ENCODE data around the gene NLRP6. TPM values are rescaled to one million over a fixed set of nuclear protein-coding genes. Genes with fewer than 3 reads are reported as not detected.
"Not testable (repeated sequence)": the region's sequence is repeated elsewhere in the genome, so short reads cannot be mapped to it uniquely, and the experiment has no call there.

NLRP6 gene
- total RNA-seq, 3 donors from 2014 or later: 0.33 to 3.2 (median 1.2) TPM

DNA sequence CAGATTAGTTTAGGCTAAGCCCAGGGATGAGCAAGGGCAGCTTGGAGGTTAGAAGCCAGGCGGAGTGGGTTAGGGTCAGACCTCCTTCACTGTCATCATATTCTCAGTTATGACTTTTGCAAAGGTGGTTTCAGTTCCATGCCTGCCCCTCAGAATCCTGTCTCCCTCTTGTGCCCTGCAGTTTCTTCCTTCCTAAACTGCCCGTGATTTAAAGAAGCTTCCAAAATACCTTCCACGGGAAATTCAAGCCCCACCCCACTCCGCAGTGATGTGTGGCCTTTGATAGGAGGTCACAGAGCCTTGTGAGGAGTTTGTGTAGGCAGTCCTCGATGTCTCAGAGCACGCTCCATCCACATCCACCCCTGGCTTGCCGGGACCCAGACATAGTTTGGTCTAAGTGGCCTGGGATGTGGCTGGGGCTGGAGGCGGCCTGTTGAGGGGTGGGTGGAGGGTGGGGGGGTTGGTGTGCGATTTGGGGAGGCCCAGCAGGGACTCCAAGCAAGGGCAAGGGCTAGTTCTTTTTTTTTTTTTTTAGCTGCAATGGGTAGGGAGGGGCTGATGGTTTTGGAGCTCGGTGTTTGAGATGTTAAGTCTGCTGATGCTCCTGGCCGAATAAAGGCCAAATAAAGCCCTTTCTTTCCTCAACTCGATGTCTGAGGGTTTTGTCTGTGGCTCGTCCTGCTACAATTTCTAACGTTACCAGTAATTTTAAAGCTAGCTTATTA, 34.0 kb downstream of the NLRP6 start:
- H3K4me3 Mint-ChIP-seq: peak overlapping the region; percentile 93
- no peaks in the 10 kb centered on the region for H3K27me3 Mint-ChIP-seq (ENCODE audit: low read depth)
- DNase-seq (no peak), ATAC-seq (peak in 1 of 2 donors; percentile 11)
- no peaks in the 10 kb centered on the region for H3K9me3 Mint-ChIP-seq
- H3K4me1 Mint-ChIP-seq (ENCODE audit: low read depth): peaks cover 50% of the 10 kb centered on the region
- H3K36me3 Mint-ChIP-seq (ENCODE audit: insufficient read depth): peaks cover 9% of the 10 kb centered on the region

DNA sequence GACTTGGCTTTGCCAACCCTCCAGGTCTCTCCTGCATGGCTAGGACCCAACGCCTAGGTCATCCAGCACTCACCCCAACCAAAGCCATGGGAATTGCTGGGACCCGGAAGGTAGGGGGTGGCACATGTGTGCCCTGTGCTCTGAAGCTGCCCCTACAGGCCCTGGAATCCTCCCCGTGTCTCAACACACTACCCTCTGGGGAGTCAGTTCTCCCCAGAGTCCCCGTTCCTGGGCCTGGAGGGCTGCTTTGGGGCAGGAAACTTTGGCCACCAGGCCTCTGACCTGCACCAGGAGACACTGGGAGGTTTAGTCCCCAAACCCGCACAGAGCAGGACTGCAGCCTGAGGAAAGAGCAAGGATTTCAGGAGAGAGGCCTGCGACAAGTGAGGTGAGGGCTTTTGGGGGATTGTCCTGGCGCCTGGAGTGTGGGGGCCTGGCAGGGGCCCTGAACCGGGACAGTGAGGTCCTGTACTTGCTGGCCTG, 35.1 kb downstream of the NLRP6 start:
- H3K4me3 Mint-ChIP-seq: peak overlapping the region; percentile 93
- DNase-seq: no peak
- ATAC-seq: no peak
- H3K9me3 Mint-ChIP-seq: no peaks in the 10 kb centered on the region
- H3K27me3 Mint-ChIP-seq (ENCODE audit: low read depth): no peaks in the 10 kb centered on the region
- peaks cover 49% of the 10 kb centered on the region for H3K4me1 Mint-ChIP-seq (ENCODE audit: low read depth)
- H3K36me3 Mint-ChIP-seq (ENCODE audit: insufficient read depth): peaks cover 9% of the 10 kb centered on the region

DNA sequence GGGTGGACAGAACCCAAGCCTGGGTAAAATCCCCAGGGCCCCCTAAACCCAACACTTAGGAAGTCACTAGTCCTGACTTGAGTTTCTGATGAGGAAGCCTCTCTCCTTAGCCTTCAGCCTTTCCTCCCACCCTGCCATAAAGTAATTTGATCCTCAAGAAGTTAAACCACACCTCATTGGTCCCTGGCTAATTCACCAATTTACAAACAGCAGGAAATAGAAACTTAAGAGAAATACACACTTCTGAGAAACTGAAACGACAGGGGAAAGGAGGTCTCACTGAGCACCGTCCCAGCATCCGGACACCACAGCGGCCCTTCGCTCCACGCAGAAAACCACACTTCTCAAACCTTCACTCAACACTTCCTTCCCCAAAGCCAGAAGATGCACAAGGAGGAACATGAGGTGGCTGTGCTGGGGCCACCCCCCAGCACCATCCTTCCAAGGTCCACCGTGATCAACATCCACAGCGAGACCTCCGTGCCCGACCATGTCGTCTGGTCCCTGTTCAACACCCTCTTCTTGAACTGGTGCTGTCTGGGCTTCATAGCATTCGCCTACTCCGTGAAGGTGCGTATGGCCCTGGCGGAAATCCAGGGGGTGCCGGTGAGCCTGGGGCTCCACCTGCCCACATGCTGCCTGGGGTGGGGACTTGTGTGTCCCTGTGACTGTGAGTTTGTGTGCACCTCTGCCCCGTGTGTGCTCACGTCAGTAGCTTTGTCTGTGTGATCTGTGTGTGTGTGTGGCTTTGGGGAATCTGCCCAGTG, 35.8 kb downstream of the NLRP6 start, which contains the start of gene IFITM1:
Gene IFITM1, plus strand, starts transcription at position 254 of the 767 bp plus-strand sequence. Its CDS starts 131 bp downstream, at position 385.
- Mint-ChIP-seq H3K4me3 (peak within 1 kb of the TSS; percentile 93), H3K27me3 (ENCODE audit: low read depth) (no peaks in the 10 kb centered on the region), H3K9me3 (no peaks in the 10 kb centered on the region), H3K36me3 (ENCODE audit: insufficient read depth) (peaks cover 9% of the 10 kb centered on the region), H3K4me1 (ENCODE audit: low read depth) (peaks cover 48% of the 10 kb centered on the region)
- ATAC-seq: peak; percentile 20 to 24
- no peak for DNase-seq

DNA sequence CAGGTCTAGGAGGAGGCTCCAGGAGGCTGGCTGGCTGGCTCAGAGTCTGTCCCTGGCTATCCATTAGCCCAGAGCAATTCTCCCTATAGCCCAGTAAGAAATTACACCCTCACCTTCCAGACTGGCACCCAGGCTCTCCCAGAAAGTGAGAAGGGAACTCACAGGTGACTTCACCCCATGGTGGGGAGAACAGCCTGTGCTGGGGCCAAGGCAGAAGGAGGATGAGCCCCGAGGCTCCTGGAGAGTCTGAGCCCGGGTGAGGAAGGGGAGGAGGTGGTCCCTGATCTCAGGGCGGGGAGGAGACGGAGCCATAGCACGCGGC, 36.3 kb downstream of the NLRP6 start:
- H3K36me3 Mint-ChIP-seq (ENCODE audit: insufficient read depth); DNase-seq; ATAC-seq; H3K27me3 Mint-ChIP-seq (ENCODE audit: low read depth); H3K9me3 Mint-ChIP-seq: not testable (repeated sequence)
- Mint-ChIP-seq H3K4me3 (peak overlapping the region; percentile 93), H3K4me1 (ENCODE audit: low read depth) (peaks cover 44% of the 10 kb centered on the region)

DNA sequence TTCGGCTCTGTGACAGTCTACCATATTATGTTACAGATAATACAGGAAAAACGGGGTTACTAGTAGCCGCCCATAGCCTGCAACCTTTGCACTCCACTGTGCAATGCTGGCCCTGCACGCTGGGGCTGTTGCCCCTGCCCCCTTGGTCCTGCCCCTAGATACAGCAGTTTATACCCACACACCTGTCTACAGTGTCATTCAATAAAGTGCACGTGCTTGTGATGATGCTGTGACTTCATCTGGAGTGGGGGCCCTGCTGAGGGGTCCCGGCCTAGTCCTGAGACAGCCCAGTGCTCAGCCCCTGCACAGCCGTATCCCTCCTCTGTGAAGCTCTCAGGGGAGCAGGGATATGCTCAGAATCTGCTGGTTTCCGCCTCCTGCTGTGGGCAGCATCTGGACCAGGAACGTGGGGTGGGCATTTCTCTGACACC, 36.9 kb downstream of the NLRP6 start:
- peak overlapping the region; percentile 93 for H3K4me3 Mint-ChIP-seq
- no peak for ATAC-seq
- H3K27me3 Mint-ChIP-seq (ENCODE audit: low read depth): no peaks in the 10 kb centered on the region
- DNase-seq: no peak
- peaks cover 6% of the 10 kb centered on the region for H3K36me3 Mint-ChIP-seq (ENCODE audit: insufficient read depth)
- H3K4me1 Mint-ChIP-seq (ENCODE audit: low read depth): peaks cover 46% of the 10 kb centered on the region
- H3K9me3 Mint-ChIP-seq: no peaks in the 10 kb centered on the region

DNA sequence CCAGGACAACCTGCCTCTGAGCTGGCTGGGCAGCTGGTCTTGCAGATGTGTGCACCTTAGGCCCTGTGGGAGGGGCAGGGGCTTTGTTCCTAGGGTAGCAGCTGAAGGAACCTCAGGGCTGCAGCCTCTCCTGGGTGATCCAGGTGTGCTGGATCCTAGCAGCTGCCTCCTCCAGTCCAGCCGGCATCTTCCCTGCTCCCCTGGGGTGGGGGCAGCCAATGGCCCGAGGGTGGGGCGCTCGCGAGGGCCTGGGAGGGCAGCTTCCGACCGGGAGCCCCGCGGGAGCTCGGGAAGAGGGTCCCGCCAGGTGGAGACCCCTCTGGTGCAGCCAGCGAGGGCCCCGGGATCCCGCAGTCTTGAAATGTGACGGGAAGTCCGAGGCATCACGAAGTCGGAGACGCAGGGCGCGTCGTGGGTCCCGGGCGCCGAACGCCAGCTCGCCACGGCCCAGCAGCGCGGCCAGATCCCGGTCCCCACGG, 37.3 kb downstream of the NLRP6 start:
- H3K9me3 Mint-ChIP-seq: no peaks in the 10 kb centered on the region

DNA sequence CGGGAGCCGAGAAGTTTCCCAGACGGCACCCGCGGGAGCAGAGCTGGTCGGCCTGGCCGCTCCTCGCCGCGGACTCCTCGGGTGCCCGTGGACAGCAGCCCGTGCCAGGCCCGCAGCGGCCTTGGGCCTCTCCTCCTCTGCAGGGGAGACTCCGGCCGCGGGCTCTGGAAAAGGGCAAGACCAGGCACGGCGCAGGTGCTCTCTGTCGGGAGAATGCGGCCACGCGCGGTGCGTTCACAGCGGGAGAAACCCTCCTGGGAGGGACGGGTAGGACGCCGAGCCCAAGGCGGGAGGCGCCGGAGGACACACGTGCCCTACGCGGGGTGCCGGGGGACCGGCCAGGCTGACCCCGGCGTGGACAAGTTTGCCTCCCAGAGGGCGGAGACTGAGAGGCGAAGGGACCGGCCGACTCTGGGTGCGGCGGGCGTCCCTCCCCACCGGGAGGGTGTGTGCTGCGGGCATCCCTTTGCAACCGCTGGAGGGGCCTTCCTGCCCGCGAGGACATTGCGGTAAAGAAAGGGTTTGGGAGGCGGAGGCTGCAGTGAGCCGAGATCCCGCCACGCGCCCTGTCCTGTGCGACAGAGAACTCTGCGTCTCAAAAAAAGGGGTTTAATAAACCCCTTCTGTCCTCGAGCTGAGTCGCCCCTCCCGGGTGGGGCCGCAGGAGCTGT, 38.0 kb downstream of the NLRP6 start:
- no peaks in the 10 kb centered on the region for H3K27me3 Mint-ChIP-seq (ENCODE audit: low read depth)
- ATAC-seq: no peak
- peaks cover 53% of the 10 kb centered on the region for H3K4me1 Mint-ChIP-seq (ENCODE audit: low read depth)
- DNase-seq: peak; percentile 14
- no peaks in the 10 kb centered on the region for H3K9me3 Mint-ChIP-seq
- peaks cover 6% of the 10 kb centered on the region for H3K36me3 Mint-ChIP-seq (ENCODE audit: insufficient read depth)
- H3K4me3 Mint-ChIP-seq: peak overlapping the region; percentile 86

More for the DNA sequence above, 37.3 kb downstream of the NLRP6 start:
- ATAC-seq: no peak
- H3K27me3 Mint-ChIP-seq (ENCODE audit: low read depth): no peaks in the 10 kb centered on the region
- H3K4me3 Mint-ChIP-seq: peak overlapping the region; percentile 93
- DNase-seq: no peak
- H3K36me3 Mint-ChIP-seq (ENCODE audit: insufficient read depth): peaks cover 6% of the 10 kb centered on the region
- H3K4me1 Mint-ChIP-seq (ENCODE audit: low read depth): peaks cover 50% of the 10 kb centered on the region

DNA sequence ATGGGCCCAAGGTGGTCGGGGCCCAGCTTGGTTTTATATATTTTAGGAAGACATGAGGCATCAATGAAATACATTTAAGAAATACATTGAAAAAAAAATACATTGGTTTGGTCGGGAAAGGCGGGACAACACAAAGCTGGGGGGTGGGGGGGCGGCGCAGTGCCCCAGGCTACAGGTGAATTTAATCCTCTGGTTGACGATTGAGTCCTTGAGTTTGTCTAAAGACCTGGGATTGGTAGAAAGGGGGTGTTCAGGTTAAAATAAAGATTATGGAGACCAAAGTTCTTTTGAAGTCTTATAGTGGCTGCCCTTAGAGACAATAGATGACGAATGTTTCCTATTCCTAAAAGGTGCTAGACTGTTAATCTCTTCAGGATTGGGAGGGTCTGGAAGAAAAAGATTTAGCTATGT, 38.7 kb downstream of the NLRP6 start:
- H3K4me3 Mint-ChIP-seq: peak overlapping the region; percentile 86
- H3K4me1 Mint-ChIP-seq (ENCODE audit: low read depth): peaks cover 49% of the 10 kb centered on the region
- no peaks in the 10 kb centered on the region for H3K9me3 Mint-ChIP-seq
- peaks cover 6% of the 10 kb centered on the region for H3K36me3 Mint-ChIP-seq (ENCODE audit: insufficient read depth)
- H3K27me3 Mint-ChIP-seq (ENCODE audit: low read depth): no peaks in the 10 kb centered on the region
- no peak for ATAC-seq
- DNase-seq: no peak

DNA sequence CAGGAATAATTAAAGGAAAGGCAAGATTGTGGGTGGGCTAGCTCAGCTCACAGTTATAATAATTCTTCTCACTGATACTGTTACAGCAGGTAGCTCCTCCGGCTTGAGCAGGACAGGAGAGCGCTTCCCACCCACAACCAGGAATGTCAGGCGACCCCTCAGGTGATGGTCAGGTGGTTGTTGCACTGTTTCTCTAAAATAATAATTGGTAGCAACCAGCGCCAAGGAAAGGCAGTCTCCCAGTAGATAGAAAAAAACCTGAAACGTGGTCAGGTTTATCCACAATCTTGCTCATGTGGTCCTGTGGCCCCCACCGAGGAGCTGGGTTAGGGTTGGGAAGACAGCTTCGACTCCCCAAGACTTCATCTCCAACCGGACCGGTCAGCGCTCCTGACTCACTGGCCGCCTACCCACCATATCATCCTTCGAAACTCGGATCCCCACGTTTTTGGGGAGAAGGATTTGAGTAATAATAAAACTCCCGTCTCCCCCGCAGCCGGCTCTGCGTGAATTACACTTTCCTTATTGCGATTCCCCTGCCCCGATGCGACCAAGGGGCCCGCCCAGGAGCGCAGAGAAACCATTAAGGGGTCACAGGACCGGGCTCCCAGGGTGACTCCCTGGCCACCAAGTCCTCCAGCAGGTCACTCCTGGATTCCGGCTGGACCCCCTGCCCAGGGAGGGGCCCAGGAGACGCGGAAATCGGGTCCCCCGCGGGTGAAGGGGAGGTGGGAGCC, 39.6 kb downstream of the NLRP6 start:
- H3K4me1 Mint-ChIP-seq (ENCODE audit: low read depth): peaks cover 41% of the 10 kb centered on the region
- not testable (repeated sequence) for H3K36me3 Mint-ChIP-seq (ENCODE audit: insufficient read depth); H3K27me3 Mint-ChIP-seq (ENCODE audit: low read depth); DNase-seq; H3K9me3 Mint-ChIP-seq
- peak in 1 of 2 donors; percentile 24 for ATAC-seq
- H3K4me3 Mint-ChIP-seq: peak overlapping the region; percentile 86

DNA sequence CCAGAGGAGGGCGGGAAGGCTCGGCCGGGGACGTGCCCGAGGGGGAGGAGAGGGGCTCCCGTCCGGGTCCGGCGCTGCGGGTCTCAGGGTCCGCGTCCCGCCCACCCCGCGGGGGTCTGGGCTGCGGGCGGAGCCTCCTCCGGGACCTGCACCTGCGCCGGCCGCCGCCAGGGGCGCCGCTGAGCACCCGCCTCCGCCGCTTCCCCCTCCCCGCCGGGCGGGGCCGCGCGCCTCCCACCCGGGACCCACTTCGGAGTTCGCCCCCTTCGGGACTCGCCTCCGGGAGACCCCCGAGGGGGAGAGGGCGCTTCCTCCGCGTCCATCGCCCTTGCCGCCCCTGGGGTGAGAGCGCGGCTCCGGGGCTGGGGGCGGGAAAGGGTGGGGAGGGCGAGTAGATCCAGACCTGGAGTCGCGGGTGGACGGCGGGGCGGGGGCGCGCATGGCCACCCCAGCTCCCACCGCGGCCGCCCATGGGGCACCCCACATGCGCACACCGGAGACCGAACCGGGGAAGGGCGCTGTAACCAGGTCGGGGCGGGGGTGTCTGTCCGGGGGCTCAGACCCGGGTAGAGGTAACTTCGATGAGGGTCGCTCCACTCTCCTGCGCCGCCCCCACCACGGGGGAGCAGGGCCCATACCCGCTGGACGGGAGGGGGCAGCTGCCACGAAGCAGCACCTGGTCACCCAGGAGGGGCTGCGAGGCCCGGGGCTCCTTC, 40.4 kb downstream of the NLRP6 start:
- H3K27me3 Mint-ChIP-seq (ENCODE audit: low read depth): not testable (repeated sequence)
- Mint-ChIP-seq H3K4me1 (ENCODE audit: low read depth) (peaks cover 37% of the 10 kb centered on the region), H3K4me3 (peak overlapping the region; percentile 79)

DNA sequence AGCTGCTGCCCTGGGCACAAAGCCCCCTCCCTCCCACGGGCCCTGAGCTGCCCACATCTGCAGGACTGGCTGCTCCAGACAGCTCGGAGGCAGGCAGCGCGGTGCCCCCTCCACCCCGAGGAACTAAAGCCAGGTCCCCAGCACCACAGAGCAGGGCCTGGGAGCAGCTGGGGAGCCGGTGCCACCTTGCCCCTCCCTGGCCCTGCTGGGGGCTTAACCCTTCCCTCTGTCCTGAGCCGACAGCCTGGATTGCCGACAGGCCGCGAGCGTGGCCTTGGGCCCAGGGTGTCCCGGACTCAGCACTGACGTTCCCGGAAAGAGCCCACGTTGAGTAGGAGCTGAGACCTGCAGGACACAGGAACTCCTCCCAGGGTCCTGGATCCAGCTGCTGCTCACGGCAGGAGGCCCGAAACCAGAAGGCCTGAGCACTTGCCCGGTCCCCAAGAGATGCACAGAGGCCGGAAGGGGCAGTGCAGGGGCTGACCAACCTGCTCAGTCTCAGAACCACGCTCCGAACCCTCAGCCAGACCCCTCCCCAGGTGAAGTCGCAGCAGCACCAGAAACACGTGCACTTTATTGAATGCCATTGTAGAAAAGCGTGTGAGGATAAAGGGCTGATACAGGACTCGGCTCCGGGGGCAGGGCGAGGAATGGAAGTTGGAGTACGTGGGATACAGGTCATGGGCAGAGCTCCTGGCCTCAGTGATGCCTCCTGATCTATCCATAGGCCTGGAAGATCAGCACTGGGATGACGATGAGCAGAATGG, 41.1 kb downstream of the NLRP6 start:
- not testable (repeated sequence) for H3K36me3 Mint-ChIP-seq (ENCODE audit: insufficient read depth); H3K27me3 Mint-ChIP-seq (ENCODE audit: low read depth); DNase-seq; H3K9me3 Mint-ChIP-seq
- Mint-ChIP-seq H3K4me1 (ENCODE audit: low read depth) (peaks cover 37% of the 10 kb centered on the region), H3K4me3 (peak overlapping the region; percentile 79)
- ATAC-seq: peak; percentile 11 to 28

More for the DNA sequence above, 40.4 kb downstream of the NLRP6 start:
- DNase-seq; H3K36me3 Mint-ChIP-seq (ENCODE audit: insufficient read depth); H3K9me3 Mint-ChIP-seq: not testable (repeated sequence)
- peak; percentile 34 to 39 for ATAC-seq

DNA sequence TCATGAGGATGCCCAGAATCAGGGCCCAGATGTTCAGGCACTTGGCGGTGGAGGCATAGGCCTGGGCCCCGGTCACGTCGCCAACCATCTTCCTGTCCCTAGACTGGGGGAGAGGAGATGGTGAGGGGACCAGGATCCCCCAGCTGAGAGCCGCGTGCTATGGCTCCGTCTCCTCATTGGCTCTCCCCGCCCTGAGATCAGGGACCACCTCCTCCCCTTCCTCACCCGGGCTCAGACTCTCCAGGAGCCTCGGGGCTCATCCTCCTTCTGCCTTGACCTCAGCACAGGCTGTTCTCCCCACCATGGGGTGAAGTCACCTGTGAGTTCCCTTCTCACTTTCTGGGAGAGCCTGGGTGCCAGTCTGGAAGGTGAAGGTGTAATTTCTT, 41.7 kb downstream of the NLRP6 start:
- peak; percentile 5 for ATAC-seq
- H3K9me3 Mint-ChIP-seq; DNase-seq; H3K27me3 Mint-ChIP-seq (ENCODE audit: low read depth); H3K36me3 Mint-ChIP-seq (ENCODE audit: insufficient read depth): not testable (repeated sequence)
- Mint-ChIP-seq H3K4me1 (ENCODE audit: low read depth) (peaks cover 43% of the 10 kb centered on the region), H3K4me3 (peak overlapping the region; percentile 79)

DNA sequence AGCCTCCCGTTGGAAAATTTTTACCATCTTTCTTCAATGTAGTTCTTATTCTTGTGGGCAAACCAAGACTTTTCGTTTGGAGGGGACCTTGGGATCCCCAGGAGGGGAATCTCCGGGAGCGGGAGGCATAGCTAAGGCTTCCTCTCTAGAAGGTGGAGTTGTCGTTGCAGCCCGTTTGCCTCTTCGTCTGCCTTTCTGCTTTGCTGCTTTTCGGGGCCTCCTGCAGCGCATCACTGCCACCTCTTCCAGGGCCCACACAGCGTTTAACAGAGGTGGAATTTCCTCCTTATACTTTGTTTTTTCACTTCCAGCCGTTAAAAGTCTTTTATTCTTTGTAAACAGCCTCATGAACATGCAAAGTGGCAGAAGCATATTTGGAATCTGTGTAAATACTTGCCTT, 45.9 kb downstream of the NLRP6 start:
- H3K4me3 Mint-ChIP-seq: no peak overlapping the region
- peaks cover 54% of the 10 kb centered on the region for H3K4me1 Mint-ChIP-seq (ENCODE audit: low read depth)
- H3K9me3 Mint-ChIP-seq: no peaks in the 10 kb centered on the region
- no peak for ATAC-seq
- no peaks in the 10 kb centered on the region for H3K36me3 Mint-ChIP-seq (ENCODE audit: insufficient read depth)
- no peaks in the 10 kb centered on the region for H3K27me3 Mint-ChIP-seq (ENCODE audit: low read depth)
- no peak for DNase-seq

Data from activated T-cell treated with anti-CD3 and anti-CD28 coated beads, Interleukin-2, amount 50 U/mL, for 4 hours (primary cell).